ENCODE results near the gene MMP17.
A peak's percentile ranks its signal among the peaks of the same experiment; 100 is the strongest.
"Not testable (repeated sequence)": the region's sequence is repeated elsewhere in the genome, so short reads cannot be mapped to it uniquely, and the experiment has no call there.

MMP17 gene

DNA sequence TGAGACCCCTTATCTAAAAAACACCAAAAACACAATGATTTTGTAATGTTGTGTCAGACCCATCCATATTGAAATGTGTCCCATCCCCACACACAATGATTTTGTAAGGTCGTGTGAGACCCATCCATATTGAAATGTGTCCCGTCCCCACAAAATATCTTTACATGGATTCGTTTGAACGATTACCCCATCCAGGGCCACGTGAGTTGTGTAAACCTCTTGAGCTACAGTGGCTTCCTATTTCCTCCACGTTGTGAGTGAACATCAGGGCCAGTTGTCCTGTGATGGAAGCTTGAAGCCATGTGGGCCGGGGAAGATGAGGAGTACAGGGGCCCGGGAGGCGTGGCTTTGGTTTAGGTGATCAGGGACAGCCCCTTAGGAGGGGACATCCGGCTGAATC, 39.3 kb downstream of the MMP17 start:
- DNase-seq: no peak

DNA sequence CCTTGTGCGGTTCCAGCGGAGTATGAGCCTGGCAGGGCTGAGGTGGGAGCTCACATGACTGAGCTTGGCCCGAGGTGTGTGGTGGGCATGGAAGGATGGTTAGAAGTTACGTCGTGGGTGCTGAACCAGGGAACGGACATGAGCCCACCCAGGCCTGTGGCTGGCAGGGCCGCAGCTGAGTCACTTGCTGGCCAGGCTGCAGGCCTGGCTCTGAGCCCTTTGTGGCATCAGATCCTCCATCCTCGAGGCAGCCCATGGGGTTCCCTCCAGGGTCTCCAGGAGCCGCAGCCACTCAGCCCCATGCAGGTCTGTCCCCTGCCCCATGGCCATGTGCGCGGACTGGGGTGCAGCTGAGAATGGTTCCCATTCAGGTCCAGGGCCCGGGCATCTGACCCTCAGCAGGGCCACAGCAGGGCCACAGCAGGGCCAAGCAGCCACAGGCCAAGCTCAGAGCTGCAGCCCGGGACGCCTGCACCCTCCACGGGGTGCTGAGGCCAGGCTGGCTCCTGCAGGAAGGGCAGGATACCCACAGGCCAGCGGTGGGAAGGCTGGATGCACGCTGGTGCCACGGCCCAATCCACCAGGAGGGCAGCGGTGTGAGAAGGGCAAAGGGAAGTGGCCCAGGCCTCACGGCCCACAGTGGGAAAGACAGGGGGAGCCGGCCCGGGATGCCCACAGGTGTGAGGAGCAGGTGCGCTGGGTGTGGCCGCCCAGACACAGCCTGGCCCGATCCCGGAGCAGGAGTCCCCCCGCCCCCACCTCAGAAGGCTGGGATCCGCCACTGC, 39.9 kb downstream of the MMP17 start:
- no peak for DNase-seq

DNA sequence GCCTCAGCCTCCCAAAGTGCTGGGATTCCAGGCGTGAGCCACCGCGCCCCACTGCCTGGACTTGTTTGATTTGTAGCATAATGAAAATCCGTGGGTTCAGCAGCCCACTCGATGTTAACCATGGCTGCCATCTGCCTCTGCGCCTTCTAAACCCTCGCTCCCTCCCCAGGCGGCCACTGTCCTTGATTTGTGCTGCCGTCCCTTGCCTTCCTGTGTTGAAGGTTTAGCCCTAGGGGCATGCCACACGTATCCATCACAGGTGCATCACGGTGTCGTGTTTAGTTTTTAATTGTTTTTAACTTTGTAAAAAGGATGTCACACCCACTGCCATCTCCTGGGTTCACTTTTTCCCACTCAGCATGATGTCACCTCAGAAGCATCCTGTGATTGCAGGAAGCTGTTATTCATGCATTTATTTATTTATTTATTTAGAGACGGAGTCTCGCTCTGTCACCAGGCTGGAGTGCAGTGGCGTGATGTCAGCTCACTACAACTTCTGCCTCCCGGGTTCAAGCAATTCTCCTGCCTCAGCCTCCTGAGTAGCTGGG, 41.8 kb downstream of the MMP17 start:
- DNase-seq: no peak

DNA sequence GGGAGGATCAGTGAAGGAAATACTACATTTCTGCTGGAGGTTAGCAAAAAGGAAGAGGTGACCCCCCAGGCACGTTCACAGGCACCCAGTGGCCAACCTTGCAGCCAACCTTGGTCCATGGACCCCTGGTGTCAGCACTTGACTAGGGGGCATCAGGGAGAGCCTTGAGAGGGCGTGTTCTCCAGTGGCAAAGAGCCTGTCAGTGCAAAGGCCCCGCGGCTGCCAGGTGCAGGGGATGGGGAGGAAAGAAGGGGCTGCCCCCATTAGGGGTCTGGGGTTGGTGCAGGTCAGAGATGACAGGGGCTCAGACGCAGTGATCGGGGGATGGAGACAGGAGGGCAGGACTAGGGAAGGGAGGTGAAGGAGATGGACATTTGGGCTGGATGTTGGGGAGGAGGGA, 43.5 kb downstream of the MMP17 start:
- no peak for DNase-seq

DNA sequence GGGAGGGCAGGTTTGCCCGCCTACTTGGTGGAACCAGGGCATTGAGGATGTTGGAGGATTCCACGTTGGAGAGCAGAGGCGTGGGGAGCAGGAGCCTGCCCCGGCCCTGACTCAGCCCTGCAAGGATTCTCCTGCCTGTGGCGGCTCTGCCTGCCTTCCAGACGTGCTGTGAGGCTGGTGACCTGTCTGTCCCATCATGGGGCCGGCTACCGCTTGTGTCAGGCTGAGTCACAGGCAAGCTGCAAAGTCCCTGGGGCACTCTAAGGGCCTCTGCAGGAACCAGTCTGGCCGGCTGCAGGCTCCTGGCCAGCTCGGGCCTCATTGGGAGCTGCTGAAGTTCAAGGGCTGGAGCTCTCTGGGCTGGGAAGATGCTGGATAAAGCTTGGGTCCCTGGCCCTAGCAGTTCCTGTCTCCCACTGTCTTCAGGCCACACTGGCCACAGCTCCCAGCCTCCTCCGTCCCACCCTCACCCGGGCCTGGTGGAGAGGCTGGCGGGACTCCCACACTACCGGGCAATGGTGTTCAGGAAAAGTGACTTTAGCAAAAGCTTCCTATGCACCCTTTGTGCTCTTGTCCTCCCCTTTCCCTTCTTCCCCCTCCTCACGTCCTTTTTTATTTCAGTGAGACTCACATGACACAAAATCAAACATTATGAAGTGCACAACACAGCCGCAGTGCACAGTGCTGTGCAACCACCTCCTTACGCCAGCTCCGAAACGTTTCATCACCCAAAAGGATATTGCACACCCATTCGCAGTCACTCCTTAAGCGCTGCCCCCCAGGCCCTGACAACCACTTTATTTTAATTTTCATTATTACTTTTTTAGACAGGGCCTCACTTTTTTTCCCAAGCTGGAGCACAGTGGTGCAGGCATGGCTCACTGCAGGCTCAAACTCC, 44.2 kb downstream of the MMP17 start:
- DNase-seq: peak; percentile 59

DNA sequence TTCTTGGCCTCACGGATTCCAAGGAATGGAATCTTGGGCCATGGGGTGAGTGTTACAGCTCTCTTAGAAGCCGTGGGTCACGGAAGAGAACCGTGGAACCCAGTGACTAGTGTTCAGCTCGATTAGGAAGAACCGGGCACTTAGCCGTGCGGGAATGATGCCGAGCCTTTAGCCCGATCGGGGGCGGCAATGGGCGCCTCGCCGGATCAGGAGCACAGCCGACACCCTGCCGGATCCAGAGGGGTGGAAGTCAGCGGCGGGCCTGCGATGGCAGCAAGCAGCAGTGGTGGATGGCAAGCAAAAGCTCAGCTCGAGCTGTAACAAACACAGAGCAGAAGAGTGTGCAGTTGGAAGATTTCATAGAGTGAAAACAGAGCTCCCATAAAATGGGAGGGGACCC, 45.1 kb downstream of the MMP17 start:
- DNase-seq: no peak

DNA sequence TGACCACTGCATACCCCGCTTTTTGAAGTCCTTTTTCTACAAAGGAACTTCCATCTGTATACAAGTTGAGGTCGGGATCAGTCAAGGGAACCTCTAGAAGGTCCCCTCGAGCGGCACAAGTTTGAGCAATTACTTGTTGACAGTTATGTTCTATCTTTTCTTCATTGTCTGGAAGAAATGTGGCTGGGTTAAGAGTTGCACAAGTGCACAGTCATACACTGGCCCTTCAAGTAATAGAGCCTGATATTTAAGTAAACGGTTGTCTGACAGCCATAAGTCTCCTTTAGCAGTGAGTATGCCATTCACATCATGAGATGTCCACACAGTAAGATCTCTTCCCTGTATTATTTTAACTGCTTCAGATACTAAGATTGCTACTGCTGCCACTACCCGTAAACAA, 46.8 kb downstream of the MMP17 start:
- DNase-seq: not testable (repeated sequence)

DNA sequence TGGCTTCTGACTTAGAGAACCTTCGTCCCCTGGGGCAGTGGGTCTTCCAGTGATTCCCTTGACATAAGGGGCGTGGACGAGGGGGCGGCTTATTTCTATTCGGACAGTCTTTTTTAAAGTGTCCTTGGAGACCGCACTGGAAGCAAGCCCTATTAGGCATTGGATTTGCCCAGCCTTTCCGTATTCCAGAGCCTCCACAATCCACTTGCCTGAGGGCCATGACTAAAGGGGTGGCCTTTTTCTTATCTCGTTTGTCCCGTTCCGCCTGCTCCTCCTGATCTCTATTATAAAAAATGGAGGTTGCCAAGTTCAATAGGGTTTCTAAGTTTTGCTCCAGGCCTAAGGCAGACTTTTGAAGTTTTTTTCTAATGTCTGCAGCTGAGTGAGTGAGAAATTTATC, 49.0 kb downstream of the MMP17 start:
- DNase-seq: not testable (repeated sequence)

DNA sequence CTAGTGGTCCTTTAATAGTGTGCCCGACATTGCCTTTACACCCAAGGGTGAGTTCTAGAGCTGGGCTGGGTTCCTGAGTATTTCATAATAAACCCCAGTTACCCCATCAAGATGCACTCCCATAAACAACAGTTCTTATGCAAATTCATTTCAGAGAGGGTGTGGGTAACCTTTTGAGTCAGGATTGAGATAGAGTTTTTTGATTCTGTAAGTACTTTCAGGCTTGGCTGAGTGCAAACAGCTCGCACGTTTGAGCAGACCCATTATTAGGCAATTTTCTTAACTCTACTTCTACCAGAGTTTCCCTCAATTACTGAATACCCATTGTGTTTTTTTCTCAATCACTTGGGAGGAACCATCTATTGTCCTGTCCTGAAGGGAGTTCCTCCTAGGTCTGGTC, 50.2 kb downstream of the MMP17 start:
- not testable (repeated sequence) for DNase-seq

DNA sequence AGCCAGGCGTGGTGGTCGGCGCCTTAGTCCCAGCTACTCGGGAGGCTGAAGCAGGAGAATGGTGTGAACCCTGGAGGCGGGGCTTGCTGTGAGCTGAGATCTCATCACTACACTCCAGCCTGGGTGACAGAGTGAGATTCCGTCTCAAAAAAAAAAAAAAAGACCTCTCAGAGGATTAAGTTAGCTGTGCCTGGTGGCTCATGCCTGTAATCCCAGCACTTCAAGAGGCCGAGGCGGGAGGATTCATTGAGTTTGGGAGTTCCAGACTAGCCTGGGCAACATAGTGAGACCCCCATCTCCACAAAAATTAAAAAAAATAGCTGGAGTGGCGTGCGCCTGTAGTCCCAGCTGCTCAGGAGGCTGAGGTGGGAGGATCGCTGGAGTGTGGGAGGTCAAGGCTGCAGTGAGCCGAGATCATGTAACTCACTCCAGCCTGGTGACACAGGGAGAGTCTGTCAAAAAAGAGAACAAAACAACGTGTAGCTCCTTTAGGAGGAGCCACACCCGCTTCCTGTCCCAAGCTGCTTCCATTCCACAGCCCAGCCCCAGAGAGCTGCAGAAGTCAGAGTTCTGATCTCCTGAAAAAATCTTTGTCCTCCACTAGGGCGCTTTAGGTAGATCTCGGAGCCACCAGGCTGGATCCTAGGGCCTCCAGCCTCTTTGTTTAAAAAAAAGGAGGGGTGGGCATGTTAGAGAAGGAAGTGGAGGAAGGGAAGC, 54.8 kb downstream of the MMP17 start:
- no peak for DNase-seq

DNA sequence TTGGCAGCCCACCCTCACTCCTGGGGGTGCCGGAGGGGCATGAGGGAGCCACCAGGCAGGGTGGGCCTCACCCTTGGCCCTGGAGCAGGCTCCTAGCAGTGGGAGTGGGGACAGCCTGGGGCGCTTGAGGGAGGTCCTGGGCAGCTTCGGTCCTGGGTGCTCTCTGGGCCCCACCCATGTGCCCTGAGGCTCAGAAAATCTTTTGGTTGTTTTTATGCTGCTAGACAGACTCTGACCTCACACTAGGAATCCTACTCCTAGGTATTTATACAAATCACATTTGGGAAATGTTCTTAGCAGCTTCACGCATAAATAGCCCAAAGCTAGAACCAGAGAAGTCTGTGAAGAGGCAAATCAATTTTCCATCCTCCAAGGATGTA, 55.3 kb downstream of the MMP17 start:
- DNase-seq: no peak

DNA sequence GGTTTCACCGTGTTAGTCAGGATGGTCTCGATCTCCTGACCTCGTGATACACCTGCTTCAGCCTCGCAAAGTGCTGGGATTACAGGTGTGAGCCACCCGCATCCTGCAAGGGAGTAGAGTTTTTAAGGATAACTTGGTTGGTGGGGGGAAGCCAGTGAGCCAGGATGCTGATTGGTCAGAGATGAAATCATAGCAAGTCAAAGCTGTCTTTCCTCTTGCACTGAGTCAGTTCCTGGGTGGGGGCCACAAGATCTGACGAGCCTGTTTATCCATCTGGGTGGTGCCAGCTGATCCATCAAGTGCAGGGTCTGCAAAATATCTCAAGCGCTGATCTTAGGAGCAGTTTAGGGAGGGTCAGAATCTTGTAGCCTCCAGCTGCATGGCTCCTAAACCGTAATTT, 56.9 kb downstream of the MMP17 start:
- not testable (repeated sequence) for DNase-seq

DNA sequence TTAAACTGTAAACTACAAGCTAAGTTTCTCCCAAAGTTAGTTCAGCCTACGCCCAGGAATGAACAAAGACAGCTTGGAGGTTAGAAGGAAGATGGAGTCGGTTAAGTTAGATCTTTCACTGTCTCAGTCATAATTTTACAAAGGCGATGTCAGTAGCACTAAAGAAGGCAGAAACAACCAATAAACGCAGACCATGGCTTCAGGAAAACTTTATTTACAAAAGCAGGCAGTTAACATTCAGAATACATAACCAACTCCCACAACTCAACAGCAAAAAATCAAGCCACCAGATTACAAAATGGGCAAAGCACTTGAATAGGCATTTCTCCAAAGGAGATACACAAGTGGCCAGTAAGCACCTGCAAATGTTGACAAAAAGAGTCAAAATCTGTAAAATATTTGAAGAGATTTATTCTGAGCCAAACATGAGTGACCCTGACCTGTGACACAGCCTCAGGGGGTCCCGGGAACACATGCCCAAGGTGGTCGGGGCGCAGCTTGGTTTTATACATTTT, 57.4 kb downstream of the MMP17 start:
- DNase-seq: no peak

DNA sequence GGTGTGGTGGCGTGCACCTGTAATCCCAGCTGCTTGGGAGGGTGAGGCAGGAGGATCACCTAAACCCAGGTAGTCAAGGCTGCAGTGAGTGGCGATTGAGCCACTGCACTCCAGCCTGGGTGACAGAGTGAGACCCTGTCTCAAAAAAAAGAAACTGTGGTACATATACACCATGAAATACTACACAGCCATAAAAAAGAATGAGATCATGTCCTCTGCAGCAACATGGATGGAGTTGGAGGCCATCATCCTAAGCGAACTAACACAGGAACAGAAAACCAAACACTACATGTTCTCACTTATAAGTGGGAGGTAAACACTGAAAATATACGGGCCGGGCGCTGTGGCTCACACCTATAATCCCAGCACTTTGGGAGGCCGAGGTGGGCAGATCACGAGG, 63.5 kb downstream of the MMP17 start:
- not testable (repeated sequence) for DNase-seq

DNA sequence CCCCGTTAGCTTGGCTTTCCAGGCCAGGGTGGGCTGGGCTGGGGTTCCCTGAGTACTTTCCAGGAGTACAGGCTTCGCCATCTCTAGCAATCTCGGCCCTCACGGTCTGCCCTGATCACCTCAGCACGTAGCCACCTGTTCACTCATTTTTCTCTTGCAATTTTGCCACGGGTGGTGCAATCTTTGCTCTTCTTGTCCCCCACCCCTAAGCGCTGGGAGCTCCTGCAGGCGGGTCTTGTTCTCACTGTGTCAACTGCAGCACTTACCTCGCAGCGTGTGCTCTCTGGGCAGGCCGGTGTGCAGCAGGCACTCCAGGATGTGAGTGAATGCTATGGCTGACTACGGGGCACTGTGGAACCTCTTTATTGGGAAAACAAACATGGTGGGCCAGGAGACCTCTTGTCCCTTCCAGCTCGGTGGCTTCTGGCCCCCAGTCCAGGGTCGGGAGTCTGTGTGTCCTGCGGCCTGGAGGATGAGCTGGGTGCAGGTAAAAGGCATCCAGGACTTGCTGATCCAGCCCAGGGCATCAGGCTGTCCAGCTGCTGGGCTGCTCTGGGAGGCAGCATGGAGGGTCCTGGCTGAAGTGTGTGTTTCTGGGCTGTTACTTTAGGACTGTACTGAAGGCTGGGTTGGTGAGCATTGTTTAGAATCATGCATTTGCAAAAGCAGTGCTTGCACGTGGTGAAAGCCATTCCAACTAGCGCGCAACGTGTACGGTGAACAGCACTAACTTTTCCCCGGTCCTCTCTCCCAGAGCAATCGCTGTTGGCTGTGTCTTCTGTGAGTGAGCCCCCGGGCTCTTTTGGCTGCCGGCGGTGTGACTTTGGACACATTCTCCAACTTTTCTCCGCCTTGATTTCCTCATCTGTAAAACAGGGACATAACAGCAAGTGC, 64.8 kb downstream of the MMP17 start:
- no peak for DNase-seq

DNA sequence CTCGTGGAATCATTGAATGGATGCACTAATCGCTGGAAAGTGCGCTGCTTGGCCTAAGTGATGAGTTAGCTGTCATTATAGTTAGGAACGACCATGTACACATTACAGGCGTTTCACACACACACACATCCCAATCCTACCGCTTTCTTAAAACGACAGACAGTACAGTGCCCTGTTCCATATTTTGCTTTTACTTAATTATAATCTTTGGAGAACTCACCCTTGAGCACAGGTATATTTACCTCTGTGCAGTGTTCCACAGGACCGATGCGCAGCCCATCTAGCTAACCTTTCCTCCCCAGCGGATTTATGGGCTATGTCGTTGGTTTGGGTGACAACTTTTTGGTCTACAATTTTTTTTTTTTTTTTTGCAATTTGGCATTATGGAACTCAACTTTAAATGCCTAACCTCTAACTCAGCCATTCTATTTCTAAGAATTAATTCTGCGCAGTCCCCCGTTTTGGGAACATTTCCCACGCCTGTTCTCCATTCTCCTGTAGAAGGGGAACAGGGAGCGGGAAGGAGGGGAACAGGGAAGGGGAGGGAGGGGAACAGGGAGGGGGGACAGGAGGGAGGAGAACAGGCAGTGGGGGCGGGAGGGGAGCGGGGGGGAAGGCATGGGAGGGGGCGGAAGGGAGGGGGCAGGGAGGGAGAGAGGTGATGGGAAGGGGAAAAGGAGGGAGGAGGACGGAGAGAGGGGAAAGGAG, 65.6 kb downstream of the MMP17 start:
- DNase-seq: no peak

DNA sequence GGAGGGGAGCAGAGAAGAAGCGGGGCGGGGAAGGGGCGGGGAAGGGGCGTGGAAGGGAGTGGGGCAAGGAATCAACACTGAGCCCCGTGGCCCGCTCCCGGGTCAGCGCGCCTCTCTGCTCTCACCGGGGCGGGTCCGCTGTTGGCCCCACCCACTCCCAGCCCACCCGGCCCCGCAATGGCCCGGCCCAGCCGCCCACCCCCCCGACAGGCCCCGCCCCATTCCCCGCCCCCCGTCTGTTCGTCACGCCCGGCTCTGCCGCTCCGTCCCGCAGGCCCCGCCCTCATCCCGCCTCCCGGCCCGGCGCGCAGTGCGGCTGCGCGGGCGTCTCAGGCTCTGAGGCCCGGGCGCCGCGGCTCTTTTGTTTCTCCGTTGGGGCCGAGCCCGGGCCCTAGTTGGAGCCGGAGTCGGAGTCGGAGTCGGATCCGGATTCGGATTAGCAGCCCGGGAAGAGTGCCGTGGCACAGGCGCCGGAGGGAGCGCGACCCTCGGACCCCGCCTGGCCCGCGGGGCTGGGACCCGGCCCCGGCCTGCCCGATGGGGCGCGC, 66.2 kb downstream of the MMP17 start, which contains the start of gene ULK1:
Gene ULK1 (plus strand): TSS at position 310 of the 548 bp plus-strand sequence. CDS start 380 bp downstream, outside the sequence.
- DNase-seq: peak; percentile 81

DNA sequence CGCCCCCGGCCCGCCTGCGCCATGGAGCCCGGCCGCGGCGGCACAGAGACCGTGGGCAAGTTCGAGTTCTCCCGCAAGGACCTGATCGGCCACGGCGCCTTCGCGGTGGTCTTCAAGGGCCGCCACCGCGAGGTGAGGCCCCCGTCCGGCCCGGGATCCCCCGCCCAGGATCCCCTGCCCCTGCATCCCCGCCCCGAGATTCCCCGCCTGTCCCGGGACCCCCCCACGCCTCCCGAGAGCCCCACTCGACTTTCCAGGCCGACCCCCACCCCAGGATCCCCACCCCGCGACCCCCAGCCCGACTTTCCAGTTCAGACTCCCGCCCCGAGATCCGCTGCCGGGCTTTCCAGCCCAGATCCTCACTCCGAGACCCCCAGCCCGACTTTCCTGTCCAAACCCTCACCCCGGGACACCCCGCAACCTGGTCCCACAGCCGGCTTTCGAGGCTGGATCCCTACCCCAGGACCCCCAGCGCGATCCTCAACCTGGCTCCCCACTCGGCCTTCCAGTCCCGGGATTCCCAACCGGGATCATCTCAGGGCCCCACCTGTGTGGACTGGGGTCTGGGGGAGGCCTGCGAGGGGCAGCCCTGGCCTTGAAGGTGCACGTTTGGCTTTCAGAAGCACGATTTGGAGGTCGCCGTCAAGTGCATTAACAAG, 66.9 kb downstream of the MMP17 start:
- no peak for DNase-seq

DNA sequence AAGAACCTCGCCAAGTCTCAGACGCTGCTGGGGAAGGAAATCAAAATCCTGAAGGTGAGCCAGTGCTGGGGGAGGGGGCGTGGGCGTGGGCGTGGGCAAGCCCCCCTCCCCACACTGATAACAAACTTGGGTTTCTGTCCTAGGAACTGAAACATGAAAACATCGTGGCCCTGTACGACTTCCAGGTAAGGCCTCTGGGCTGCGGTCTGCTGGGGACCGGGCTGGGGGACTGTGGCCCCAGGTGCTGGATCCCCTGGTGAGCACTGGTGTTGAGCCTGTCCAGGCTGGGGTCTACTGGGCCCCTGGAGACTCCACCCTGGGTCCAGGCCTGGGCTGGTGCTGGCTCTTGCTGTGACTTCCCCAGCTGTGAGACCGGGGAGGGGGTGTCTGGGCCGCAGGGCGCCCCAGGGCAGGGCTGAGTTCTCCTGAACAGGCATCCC, 67.5 kb downstream of the MMP17 start:
- DNase-seq: no peak

All from GOT3 (cell line).